Cardiac muscle cell (in vitro differentiated cells and primary cell): ENCODE results near the gene RITA1. TPM values are rescaled to one million over a fixed set of nuclear protein-coding genes. Genes with fewer than 3 reads are reported as not detected.

ENCODE experiments used
- DNase-seq, 2 donors: peaks; one replicate each; pipeline versions ENCODE4 v3.0.0 to v3.0.0-alpha.2; 2010 to 2017; ENCODE audit warnings: low read depth in 1 of 2, low spot score in 1 of 2
- H3K27ac ChIP-seq: fragments of 200-600 bp; sonication (generic); 2 replicates; pipeline ENCODE4 v1.5.1; 2016
- H3K27me3 ChIP-seq: fragments of 200-600 bp; sonication (generic); 2 replicates; pipeline ENCODE4 v1.6.0; 2016; ENCODE audit warnings: control low read depth
- H3K36me3 ChIP-seq: fragments of 200-600 bp; sonication (generic); 2 replicates; pipeline ENCODE4 v1.5.1; 2016; ENCODE audit warnings: control low read depth
- H3K4me1 ChIP-seq: fragments of 200-600 bp; sonication (generic); 2 replicates; pipeline ENCODE4 v1.8.1; 2017; ENCODE audit warnings: low read depth, mild to moderate bottlenecking, mixed run types
- H3K4me3 ChIP-seq: fragments of 200-600 bp; sonication (generic); 2 replicates; pipeline ENCODE4 v1.5.1; 2016; ENCODE audit warnings: mild to moderate bottlenecking
- H3K9me3 ChIP-seq: fragments of 200-600 bp; sonication (generic); 2 replicates; pipeline ENCODE4 v1.5.1; 2017; ENCODE audit warnings: low read depth, mild to moderate bottlenecking, control low read depth
- CTCF ChIP-seq: IDR thresholded peaks from 2 replicates; pipeline ENCODE4 v1.5.1; 2012; ENCODE audit warnings: low read depth, mild to moderate bottlenecking, low read length
- polyA plus RNA-seq: library from polyadenylated mRNA; unstranded; fragments of >200 nt; fragmentation: Nextera tagmentation; extraction: Ambion mirVana; gene quantifications from 2 replicates; pipeline ENCODE4 v1.2.1, GENCODE V29; 2016
- total RNA-seq: library from RNA; depleted of rRNA; stranded (reverse); fragments of >200 nt; gene quantifications from 2 replicates; pipeline ENCODE4 v1.2.3, GENCODE V29; 2016

The RITA1 gene
- total and polyA plus RNA-seq, 2 experiments from 2014 or later, result 36.1 to 40.7 TPM

GRCh38 chr12:113237748-113238147 is 52.2 kb downstream of the RITA1 start:
- Histone ChIP-seq H3K27me3 (no peaks in the 10 kb centered on the region), H3K36me3 (no peaks in the 10 kb centered on the region), H3K4me3 (no peak overlapping the region), H3K9me3 (no peaks in the 10 kb centered on the region), H3K27ac (no peak overlapping the region), H3K4me1 (peaks cover 18% of the 10 kb centered on the region)
- TF ChIP-seq CTCF, result no peak
- DNase-seq, result no peak

GRCh38 chr12:113238309-113238708 is 52.8 kb downstream of the RITA1 start:
- DNase-seq, result no peak
- peaks cover 12% of the 10 kb centered on the region for H3K4me1 ChIP-seq
- H3K36me3 ChIP-seq, result no peaks in the 10 kb centered on the region
- H3K27me3 ChIP-seq, result no peaks in the 10 kb centered on the region
- H3K9me3 ChIP-seq, result no peaks in the 10 kb centered on the region
- no peak overlapping the region for H3K27ac ChIP-seq
- H3K4me3 ChIP-seq, result no peak overlapping the region
- no peak for TF ChIP-seq CTCF

- Histone ChIP-seq H3K4me3 (no peak overlapping the region), H3K27ac (no peak overlapping the region), H3K9me3 (no peaks in the 10 kb centered on the region), H3K4me1 (peaks cover 9% of the 10 kb centered on the region), H3K27me3 (no peaks in the 10 kb centered on the region), H3K36me3 (no peaks in the 10 kb centered on the region)
- no peak for TF ChIP-seq CTCF
- DNase-seq, result no peak
These were observed 53.8 kb downstream of the RITA1 start for GRCh38 chr12:113239288-113239771.

GRCh38 chr12:113239811-113240331 is 54.4 kb downstream of the RITA1 start:
- no peak overlapping the region for H3K27ac ChIP-seq
- no peaks in the 10 kb centered on the region for H3K36me3 ChIP-seq
- H3K9me3 ChIP-seq, result no peaks in the 10 kb centered on the region
- peak in 1 of 2 donors; percentile 69 for DNase-seq
- TF ChIP-seq CTCF, result no peak
- H3K4me3 ChIP-seq, result no peak overlapping the region
- no peaks in the 10 kb centered on the region for H3K27me3 ChIP-seq
- H3K4me1 ChIP-seq, result peaks cover 9% of the 10 kb centered on the region

GRCh38 chr12:113240395-113240794 is 54.9 kb downstream of the RITA1 start:
- H3K27ac ChIP-seq, result no peak overlapping the region
- no peak for TF ChIP-seq CTCF
- DNase-seq, result no peak
- H3K4me1 ChIP-seq, result peaks cover 9% of the 10 kb centered on the region
- no peaks in the 10 kb centered on the region for H3K27me3 ChIP-seq
- H3K9me3 ChIP-seq, result no peaks in the 10 kb centered on the region
- no peak overlapping the region for H3K4me3 ChIP-seq
- no peaks in the 10 kb centered on the region for H3K36me3 ChIP-seq
